Measurements from ENCODE around the gene TATDN3.

DNA sequence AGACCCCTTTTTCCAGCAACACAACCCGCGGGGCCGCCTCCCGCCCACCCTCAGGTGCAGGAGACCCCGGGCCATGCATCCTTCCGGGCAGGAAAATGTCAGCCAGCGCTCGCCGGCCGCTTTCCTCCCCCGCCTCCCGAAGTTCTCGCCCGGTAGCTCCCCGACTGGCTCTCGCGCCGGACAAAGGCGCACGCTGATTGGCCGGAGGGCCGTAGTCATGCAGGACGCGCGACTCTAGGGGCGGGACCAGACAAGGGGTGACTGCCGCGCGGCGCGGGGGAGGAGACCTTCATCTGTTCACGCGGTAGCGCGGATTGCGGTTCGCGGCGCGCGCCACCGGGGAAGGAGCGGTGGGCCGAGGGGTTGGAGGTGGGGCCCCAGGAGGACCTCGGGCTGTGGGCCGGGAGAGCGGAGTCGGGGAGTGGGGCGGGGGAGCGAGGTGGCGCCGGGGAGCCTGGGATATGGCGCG lies 66.3 kb downstream of the TATDN3 start, which contains the start of gene FLVCR1:
- TF ChIP-seq, protein P1, sequence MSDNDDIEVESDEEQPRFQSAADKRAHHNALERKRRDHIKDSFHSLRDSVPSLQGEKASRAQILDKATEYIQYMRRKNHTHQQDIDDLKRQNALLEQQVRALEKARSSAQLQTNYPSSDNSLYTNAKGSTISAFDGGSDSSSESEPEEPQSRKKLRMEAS (IDR thresholded peaks at IDR 0.05), result peak; percentile 87; the same call in 1 of the 2 replicates
- TF ChIP-seq POLR2AphosphoS5 (IDR thresholded peaks at IDR 0.05; ENCODE audit: low read depth, low read length), result peak; percentile 83
- TF ChIP-seq, protein P2, sequence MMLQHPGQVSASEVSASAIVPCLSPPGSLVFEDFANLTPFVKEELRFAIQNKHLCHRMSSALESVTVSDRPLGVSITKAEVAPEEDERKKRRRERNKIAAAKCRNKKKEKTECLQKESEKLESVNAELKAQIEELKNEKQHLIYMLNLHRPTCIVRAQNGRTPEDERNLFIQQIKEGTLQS (IDR thresholded peaks at IDR 0.05), result no peak
- TF ChIP-seq, protein P3, sequence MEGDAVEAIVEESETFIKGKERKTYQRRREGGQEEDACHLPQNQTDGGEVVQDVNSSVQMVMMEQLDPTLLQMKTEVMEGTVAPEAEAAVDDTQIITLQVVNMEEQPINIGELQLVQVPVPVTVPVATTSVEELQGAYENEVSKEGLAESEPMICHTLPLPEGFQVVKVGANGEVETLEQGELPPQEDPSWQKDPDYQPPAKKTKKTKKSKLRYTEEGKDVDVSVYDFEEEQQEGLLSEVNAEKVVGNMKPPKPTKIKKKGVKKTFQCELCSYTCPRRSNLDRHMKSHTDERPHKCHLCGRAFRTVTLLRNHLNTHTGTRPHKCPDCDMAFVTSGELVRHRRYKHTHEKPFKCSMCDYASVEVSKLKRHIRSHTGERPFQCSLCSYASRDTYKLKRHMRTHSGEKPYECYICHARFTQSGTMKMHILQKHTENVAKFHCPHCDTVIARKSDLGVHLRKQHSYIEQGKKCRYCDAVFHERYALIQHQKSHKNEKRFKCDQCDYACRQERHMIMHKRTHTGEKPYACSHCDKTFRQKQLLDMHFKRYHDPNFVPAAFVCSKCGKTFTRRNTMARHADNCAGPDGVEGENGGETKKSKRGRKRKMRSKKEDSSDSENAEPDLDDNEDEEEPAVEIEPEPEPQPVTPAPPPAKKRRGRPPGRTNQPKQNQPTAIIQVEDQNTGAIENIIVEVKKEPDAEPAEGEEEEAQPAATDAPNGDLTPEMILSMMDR (IDR thresholded peaks at IDR 0.05 in 2 of 3, conservative IDR thresholded peaks at IDR 0.05 in 1 of 3; ENCODE audit: borderline replicate concordance in 1 of 3, insufficient read depth in 1 of 3, low read depth in 2 of 3, low read length in 2 of 3), result no peak
